Keratinocyte (primary cell): Measurements from ENCODE around the gene PARVA. TPM values are rescaled to one million over a fixed set of nuclear protein-coding genes. Genes with fewer than 3 reads are reported as not detected.

Experiments used
- DNase-seq: peaks from one replicate; pipeline ENCODE4 v3.0.0-alpha.2; 2011; ENCODE audit warnings: low read depth, missing footprints, low spot score
- FAIRE-seq: peaks from 2 replicates; lab custom pipeline; 2011; peaks lifted over from hg19 to GRCh38; lab: Jason Lieb, UNC
- H2AFZ ChIP-seq: 2 replicates; pipeline ENCODE4 v1.6.0; 2012; ENCODE audit warnings: low read length, control low read depth, inconsistent platforms; ENCODE audit not compliant: control insufficient read depth
- H3K27ac ChIP-seq: 2 replicates; pipeline ENCODE4 v1.5.1; 2011; ENCODE audit warnings: low read length; ENCODE audit not compliant: control insufficient read depth, insufficient read depth
- H3K27me3 ChIP-seq: 3 replicates; pipeline ENCODE4 v1.6.0; 2011; ENCODE audit warnings: low read length; ENCODE audit not compliant: control insufficient read depth, insufficient read depth; ENCODE audit errors: extremely low read depth
- H3K36me3 ChIP-seq, 2 experiments: 2 replicates in 1 of 2; 3 replicates in 1 of 2; pipeline ENCODE4 v1.5.1; 2011; ENCODE audit warnings: low read length in 2 of 2, mild to moderate bottlenecking in 1 of 2; ENCODE audit not compliant: control insufficient read depth in 2 of 2, insufficient read depth in 2 of 2; ENCODE audit errors: extremely low read depth in 1 of 2
- H3K4me1 ChIP-seq: 3 replicates; pipeline ENCODE4 v1.5.1; 2011; ENCODE audit warnings: low read length; ENCODE audit not compliant: control insufficient read depth, insufficient read depth; ENCODE audit errors: extremely low read depth
- H3K4me2 ChIP-seq: 3 replicates; pipeline ENCODE4 v1.6.0; 2011; ENCODE audit warnings: low read depth, low read length; ENCODE audit not compliant: control insufficient read depth, insufficient read depth; ENCODE audit errors: extremely low read depth
- H3K4me3 ChIP-seq, 3 experiments: fragments of 200-600 bp in 1 of 3; sonication (generic) in 1 of 3; 2 replicates in 2 of 3; 3 replicates in 1 of 3; pipeline ENCODE4 v1.5.1; 2011 to 2016; ENCODE audit warnings: low read length in 3 of 3, mild to moderate bottlenecking in 3 of 3, control low read depth in 2 of 3, inconsistent platforms in 1 of 3, low read depth in 1 of 3, mixed read lengths in 1 of 3, mixed run types in 1 of 3, moderate library complexity in 1 of 3; ENCODE audit not compliant: control insufficient read depth in 2 of 3, insufficient read depth in 2 of 3; ENCODE audit errors: extremely low read depth in 1 of 3
- H3K79me2 ChIP-seq: 2 replicates; pipeline ENCODE4 v1.6.0; 2012; ENCODE audit warnings: low read length; ENCODE audit not compliant: control insufficient read depth, insufficient read depth
- H3K9ac ChIP-seq: 3 replicates; pipeline ENCODE4 v1.6.0; 2011; ENCODE audit warnings: low read length; ENCODE audit not compliant: control insufficient read depth, insufficient read depth; ENCODE audit errors: extremely low read depth
- H3K9me1 ChIP-seq: 3 replicates; pipeline ENCODE4 v1.6.0; 2011; ENCODE audit warnings: low read length; ENCODE audit not compliant: control insufficient read depth, insufficient read depth; ENCODE audit errors: extremely low read depth
- H3K9me3 ChIP-seq: 2 replicates; pipeline ENCODE4 v1.5.1; 2012; ENCODE audit warnings: low read depth, low read length; ENCODE audit not compliant: control insufficient read depth
- H4K20me1 ChIP-seq: 3 replicates; pipeline ENCODE4 v1.6.0; 2011; ENCODE audit warnings: low read length; ENCODE audit not compliant: control insufficient read depth, insufficient read depth; ENCODE audit errors: extremely low read depth
- EZH2 ChIP-seq: IDR thresholded peaks from one replicate; pipeline ENCODE4 v1.6.1; 2012; ENCODE audit warnings: inconsistent platforms, mild to moderate bottlenecking, low read length, moderate library complexity
- dilution Hi-C: fragments of 300-500 bp; cut with MboI; formaldehyde crosslinking; loops from one replicate; pipeline ENCODE4 v1.7.0; 2020; ENCODE audit warnings: low sequenced_read_pairs; ENCODE audit not compliant: extremely low pct_ligation_motif_present
- polyA plus RNA-seq, 5 experiments: library from polyadenylated mRNA; depleted of rRNA in 3 of 5; stranded (reverse) in 3 of 5; stranded (forward) in 1 of 5; unstranded in 1 of 5; fragments of >200 nt; gene quantifications; 1 replicate in 1 of 5; 2 replicates in 3 of 5; 3 replicates in 1 of 5; pipeline versions ENCODE4 v1.2.1 to v1.2.3, GENCODE V29; 2011 to 2012; ENCODE audit warnings: missing spikeins in 2 of 5, low read depth in 1 of 5, low replicate concordance in 1 of 5
- TF ChIP-seq, protein P1 (sequence below), 3 experiments: IDR thresholded peaks in 1 of 3; conservative IDR thresholded peaks in 1 of 3; optimal IDR thresholded peaks in 1 of 3; 2 replicates in 2 of 3; 3 replicates in 1 of 3; pipeline versions ENCODE3 to v1.5.1; 2011; ENCODE audit warnings: low read length in 3 of 3, mild to moderate bottlenecking in 3 of 3, moderate library complexity in 2 of 3, control low read depth in 1 of 3, inconsistent platforms in 1 of 3; ENCODE audit not compliant: insufficient read depth in 2 of 3; ENCODE audit errors: extremely low read depth in 1 of 3

PARVA gene
- polyA plus RNA-seq, 1 donor (not counting 4 experiments of a cell fraction or from before 2014, with no cell fraction given) = 28.9 TPM

DNA sequence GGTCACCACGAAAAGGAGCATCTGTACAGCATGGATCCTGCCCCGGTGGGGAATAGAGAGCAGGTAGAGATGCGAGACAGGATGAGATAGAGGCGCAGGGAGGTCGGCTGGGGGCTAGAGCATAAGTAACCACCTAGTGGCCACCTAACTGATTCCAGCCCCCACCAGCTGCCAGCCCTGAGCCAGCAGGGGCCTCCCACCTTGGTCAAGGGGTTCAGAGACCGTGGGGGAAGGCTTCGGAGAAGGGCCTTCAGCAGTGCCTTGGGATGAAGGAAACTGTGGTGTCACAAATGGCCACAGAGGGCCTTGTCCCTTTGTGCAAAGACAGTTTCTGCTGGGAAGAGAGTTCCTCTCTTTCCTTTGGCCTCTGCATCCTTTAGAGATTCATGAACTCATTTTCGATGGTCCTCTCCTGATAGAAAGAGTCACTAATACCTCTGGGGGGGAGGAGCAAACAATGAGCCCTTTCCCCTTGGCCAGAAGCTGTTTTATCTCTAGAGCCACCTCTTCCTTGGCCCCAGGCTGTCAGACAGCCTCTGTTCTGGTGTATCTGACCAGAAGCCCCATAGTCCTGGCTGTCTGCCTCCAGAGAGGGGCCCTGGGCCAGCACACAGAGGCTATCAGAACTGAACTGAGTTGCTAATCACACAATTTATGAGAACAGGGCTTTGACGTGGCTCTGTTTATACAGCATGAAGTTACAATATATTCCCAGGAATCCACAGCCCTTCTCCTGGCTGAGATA is 146.0 kb downstream of the PARVA start:
- FAIRE-seq (no peak), DNase-seq (no peak)
- no peak overlapping the region for H3K9ac ChIP-seq
- dilution Hi-C loops = no loop called here
- no peaks in the 10 kb centered on the region for H4K20me1 ChIP-seq
- no peaks in the 10 kb centered on the region for H3K27me3 ChIP-seq
- no peak overlapping the region for H2AFZ ChIP-seq
- H3K9me1 ChIP-seq = no peaks in the 10 kb centered on the region
- TF ChIP-seq EZH2 = no peak
- TF ChIP-seq, protein P1, sequence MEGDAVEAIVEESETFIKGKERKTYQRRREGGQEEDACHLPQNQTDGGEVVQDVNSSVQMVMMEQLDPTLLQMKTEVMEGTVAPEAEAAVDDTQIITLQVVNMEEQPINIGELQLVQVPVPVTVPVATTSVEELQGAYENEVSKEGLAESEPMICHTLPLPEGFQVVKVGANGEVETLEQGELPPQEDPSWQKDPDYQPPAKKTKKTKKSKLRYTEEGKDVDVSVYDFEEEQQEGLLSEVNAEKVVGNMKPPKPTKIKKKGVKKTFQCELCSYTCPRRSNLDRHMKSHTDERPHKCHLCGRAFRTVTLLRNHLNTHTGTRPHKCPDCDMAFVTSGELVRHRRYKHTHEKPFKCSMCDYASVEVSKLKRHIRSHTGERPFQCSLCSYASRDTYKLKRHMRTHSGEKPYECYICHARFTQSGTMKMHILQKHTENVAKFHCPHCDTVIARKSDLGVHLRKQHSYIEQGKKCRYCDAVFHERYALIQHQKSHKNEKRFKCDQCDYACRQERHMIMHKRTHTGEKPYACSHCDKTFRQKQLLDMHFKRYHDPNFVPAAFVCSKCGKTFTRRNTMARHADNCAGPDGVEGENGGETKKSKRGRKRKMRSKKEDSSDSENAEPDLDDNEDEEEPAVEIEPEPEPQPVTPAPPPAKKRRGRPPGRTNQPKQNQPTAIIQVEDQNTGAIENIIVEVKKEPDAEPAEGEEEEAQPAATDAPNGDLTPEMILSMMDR (optimal IDR thresholded peaks at IDR 0.05 in 1 of 3, IDR thresholded peaks at IDR 0.05 in 1 of 3, conservative IDR thresholded peaks at IDR 0.05 in 1 of 3; ENCODE audit: extremely low read depth in 1 of 3, insufficient read depth in 2 of 3, low read length in 3 of 3) = no peak
- H3K4me2 ChIP-seq = no peak overlapping the region
- H3K36me3 ChIP-seq = peaks cover 6 to 13% of the 10 kb centered on the region in 2 experiments
- H3K4me1 ChIP-seq = peaks cover 4% of the 10 kb centered on the region
- no peaks in the 10 kb centered on the region for H3K79me2 ChIP-seq
- no peak overlapping the region for H3K27ac ChIP-seq
- no peak overlapping the region for H3K4me3 ChIP-seq
- H3K9me3 ChIP-seq = no peaks in the 10 kb centered on the region

GRCh38 chr11:12524865-12525264 is 147.5 kb downstream of the PARVA start:
- H4K20me1 ChIP-seq = no peaks in the 10 kb centered on the region
- H3K27me3 ChIP-seq = no peaks in the 10 kb centered on the region
- H3K9me1 ChIP-seq = no peaks in the 10 kb centered on the region
- H3K4me1 ChIP-seq = peaks cover 4% of the 10 kb centered on the region
- H3K9ac ChIP-seq = no peak overlapping the region
- H3K4me2 ChIP-seq = no peak overlapping the region
- no peak overlapping the region for H3K27ac ChIP-seq
- H3K79me2 ChIP-seq = no peaks in the 10 kb centered on the region
- H3K36me3 ChIP-seq = peaks cover 7 to 8% of the 10 kb centered on the region in 2 experiments
- no peak for DNase-seq
- H3K4me3 ChIP-seq = no peak overlapping the region
- no peak overlapping the region for H2AFZ ChIP-seq
- dilution Hi-C loops = no loop called here
- no peak for TF ChIP-seq EZH2
- TF ChIP-seq, protein P1 (optimal IDR thresholded peaks at IDR 0.05 in 1 of 3, IDR thresholded peaks at IDR 0.05 in 1 of 3, conservative IDR thresholded peaks at IDR 0.05 in 1 of 3; ENCODE audit: extremely low read depth in 1 of 3, insufficient read depth in 2 of 3, low read length in 3 of 3) = no peak
- H3K9me3 ChIP-seq = no peaks in the 10 kb centered on the region
- no peak for FAIRE-seq
